Gastroesophageal sphincter (tissue), 3 donors: ENCODE measurements around the gene F13B.

Source experiments
- POLR2A ChIP-seq, 2 donors: fragments of 450-650 bp; IDR thresholded peaks; one replicate each; pipeline ENCODE4 v1.6.1; 2017; ENCODE audit warnings: antibody characterized with exemption in 2 of 2, mild to moderate bottlenecking in 2 of 2, moderate library complexity in 1 of 2
- TF ChIP-seq, protein P1 (sequence below), 4 experiments: fragments of 200-600 bp in 2 of 4; fragments of 450-650 bp in 2 of 4; sonication (generic) in 1 of 4; IDR thresholded peaks; one replicate each; pipeline ENCODE4 v1.5.1; 2017 to 2019; ENCODE audit warnings: antibody characterized with exemption in 4 of 4, mild to moderate bottlenecking in 2 of 4, moderate library complexity in 2 of 4

DNA sequence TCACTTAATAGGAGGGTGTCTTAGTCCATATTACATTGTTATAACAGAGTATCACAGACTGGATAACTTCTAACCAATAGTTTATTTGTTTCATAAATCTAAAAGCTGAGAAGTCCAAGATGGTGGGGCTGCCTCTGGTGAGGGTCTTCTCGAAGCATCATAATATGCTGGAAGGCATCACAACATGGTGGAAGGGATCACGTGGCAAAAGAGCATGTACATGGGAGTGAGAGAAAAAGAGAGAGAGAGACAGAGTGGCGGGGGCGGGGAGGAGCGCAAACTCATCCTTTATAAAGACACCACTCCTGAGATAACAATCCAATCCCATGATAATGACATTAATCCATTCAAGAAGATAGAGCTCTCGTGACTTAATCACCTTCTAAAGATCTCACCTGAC is 58.2 kb downstream of the F13B start:
- TF ChIP-seq, protein P1, sequence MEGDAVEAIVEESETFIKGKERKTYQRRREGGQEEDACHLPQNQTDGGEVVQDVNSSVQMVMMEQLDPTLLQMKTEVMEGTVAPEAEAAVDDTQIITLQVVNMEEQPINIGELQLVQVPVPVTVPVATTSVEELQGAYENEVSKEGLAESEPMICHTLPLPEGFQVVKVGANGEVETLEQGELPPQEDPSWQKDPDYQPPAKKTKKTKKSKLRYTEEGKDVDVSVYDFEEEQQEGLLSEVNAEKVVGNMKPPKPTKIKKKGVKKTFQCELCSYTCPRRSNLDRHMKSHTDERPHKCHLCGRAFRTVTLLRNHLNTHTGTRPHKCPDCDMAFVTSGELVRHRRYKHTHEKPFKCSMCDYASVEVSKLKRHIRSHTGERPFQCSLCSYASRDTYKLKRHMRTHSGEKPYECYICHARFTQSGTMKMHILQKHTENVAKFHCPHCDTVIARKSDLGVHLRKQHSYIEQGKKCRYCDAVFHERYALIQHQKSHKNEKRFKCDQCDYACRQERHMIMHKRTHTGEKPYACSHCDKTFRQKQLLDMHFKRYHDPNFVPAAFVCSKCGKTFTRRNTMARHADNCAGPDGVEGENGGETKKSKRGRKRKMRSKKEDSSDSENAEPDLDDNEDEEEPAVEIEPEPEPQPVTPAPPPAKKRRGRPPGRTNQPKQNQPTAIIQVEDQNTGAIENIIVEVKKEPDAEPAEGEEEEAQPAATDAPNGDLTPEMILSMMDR (IDR thresholded peaks at IDR 0.05): no peak
- TF ChIP-seq POLR2A (IDR thresholded peaks at IDR 0.05): no peak
